ENCODE data around the gene PPP3R1.

Gene PPP3R1

DNA sequence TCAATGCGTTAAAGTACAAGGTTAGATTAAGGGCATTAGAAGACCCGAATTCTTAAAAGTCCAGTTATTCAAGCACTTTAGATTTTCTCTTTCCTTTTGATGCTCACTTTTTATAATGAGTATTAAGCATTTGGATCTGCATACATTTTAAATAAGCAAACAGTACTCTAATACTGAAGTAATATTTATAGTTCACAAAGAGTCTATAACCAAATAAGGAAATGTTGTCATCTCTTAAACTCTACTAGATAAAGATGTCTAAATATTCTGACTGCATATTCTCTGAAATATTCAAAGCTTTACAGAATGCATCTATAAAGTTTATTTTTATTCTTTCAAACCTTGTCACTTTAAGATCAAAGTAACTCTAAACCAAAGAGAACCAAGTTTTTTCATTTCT, 25.5 kb downstream of the PPP3R1 start (continued):
- TF ChIP-seq, protein P1, sequence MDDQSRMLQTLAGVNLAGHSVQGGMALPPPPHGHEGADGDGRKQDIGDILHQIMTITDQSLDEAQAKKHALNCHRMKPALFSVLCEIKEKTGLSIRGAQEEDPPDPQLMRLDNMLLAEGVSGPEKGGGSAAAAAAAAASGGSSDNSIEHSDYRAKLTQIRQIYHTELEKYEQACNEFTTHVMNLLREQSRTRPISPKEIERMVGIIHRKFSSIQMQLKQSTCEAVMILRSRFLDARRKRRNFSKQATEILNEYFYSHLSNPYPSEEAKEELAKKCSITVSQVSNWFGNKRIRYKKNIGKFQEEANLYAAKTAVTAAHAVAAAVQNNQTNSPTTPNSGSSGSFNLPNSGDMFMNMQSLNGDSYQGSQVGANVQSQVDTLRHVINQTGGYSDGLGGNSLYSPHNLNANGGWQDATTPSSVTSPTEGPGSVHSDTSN (CRISPR knock-in tag; IDR thresholded peaks at IDR 0.05): no peak

DNA sequence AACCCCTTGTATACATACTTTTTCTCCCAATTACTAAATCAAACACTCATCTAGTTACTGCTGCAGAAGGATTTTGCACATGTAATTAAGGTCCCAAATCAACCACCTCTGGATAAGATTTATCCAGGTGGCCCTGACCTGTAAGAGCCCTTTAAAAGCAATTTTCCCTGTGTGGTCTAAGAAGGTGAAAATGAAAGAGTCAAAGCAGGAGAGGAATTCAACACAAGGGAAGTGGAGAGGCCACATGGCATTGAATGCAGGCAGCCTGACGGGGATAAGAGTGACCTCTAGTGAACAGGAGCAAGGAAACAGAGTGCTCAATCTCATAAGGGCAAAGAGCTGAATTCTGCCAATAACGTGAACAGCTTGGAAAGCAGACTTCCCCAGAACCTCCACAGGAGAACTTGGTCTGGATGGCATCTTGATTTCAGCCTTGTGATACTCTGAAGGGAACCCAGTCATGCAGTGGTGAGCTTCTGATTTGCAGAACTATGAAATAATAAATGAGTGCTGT, 27.2 kb downstream of the PPP3R1 start:
- CTCF ChIA-PET: interaction anchor here (0.6 to 2.0 kb wide), 12 partner anchors 9 to 216 kb away, joined by 3 to 16 read pairs (median 3); no protein-coding TSS in a partner anchor
- Histone ChIP-seq H3K9me3 (ENCODE audit: control insufficient read depth, insufficient read depth, low read depth, low read length) (no peaks in the 10 kb centered on the region), H3K27ac (ENCODE audit: extremely low read depth, low read depth, low read length) (no peak overlapping the region), H3K4me3 (ENCODE audit: low read depth, low read length) (no peak overlapping the region), H3K4me1 (ENCODE audit: control insufficient read depth, insufficient read depth, low read length) (peaks cover 3% of the 10 kb centered on the region; the same call in 1 of the 2 replicates), H3K36me3 (ENCODE audit: control insufficient read depth in 2 of 2, insufficient read depth in 1 of 2, low read length in 2 of 2) (no peaks in the 10 kb centered on the region)
- POLR2A ChIA-PET: no interaction called here
- TF ChIP-seq PRDM1 (tag by site-specific recombination; IDR thresholded peaks at IDR 0.05) (peak; percentile 53; the same call in 1 of the 2 replicates), ZNF658 (tag by site-specific recombination; IDR thresholded peaks at IDR 0.05) (no peak), IKZF3 (tag by site-specific recombination; IDR thresholded peaks at IDR 0.05) (0 out of 2 replicates have a peak, but pooled peaks have one; percentile 17), ZNF600 (tag by site-specific recombination; IDR thresholded peaks at IDR 0.05) (peak; percentile 31; the same call in 1 of the 2 replicates), ZNF521 (tag by site-specific recombination; IDR thresholded peaks at IDR 0.05) (no peak), ZNF48 (tag by site-specific recombination; IDR thresholded peaks at IDR 0.05) (no peak), ZNF585B (tag by site-specific recombination; IDR thresholded peaks at IDR 0.05) (no peak), ZNF654 (tag by site-specific recombination; IDR thresholded peaks at IDR 0.05; ENCODE audit: low read depth) (peak; percentile 25; the same call in 1 of the 2 replicates), REPIN1 (tag by site-specific recombination; IDR thresholded peaks at IDR 0.05; ENCODE audit: low read depth) (no peak), ZBTB17 (tag by site-specific recombination; IDR thresholded peaks at IDR 0.05) (peak; percentile 75), YY2 (tag by site-specific recombination; IDR thresholded peaks at IDR 0.05) (no peak)
- TF ChIP-seq, protein P2, sequence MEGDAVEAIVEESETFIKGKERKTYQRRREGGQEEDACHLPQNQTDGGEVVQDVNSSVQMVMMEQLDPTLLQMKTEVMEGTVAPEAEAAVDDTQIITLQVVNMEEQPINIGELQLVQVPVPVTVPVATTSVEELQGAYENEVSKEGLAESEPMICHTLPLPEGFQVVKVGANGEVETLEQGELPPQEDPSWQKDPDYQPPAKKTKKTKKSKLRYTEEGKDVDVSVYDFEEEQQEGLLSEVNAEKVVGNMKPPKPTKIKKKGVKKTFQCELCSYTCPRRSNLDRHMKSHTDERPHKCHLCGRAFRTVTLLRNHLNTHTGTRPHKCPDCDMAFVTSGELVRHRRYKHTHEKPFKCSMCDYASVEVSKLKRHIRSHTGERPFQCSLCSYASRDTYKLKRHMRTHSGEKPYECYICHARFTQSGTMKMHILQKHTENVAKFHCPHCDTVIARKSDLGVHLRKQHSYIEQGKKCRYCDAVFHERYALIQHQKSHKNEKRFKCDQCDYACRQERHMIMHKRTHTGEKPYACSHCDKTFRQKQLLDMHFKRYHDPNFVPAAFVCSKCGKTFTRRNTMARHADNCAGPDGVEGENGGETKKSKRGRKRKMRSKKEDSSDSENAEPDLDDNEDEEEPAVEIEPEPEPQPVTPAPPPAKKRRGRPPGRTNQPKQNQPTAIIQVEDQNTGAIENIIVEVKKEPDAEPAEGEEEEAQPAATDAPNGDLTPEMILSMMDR (tag by site-specific recombination; IDR thresholded peaks at IDR 0.05): peak; percentile 59; the same call in 1 of the 2 replicates

DNA sequence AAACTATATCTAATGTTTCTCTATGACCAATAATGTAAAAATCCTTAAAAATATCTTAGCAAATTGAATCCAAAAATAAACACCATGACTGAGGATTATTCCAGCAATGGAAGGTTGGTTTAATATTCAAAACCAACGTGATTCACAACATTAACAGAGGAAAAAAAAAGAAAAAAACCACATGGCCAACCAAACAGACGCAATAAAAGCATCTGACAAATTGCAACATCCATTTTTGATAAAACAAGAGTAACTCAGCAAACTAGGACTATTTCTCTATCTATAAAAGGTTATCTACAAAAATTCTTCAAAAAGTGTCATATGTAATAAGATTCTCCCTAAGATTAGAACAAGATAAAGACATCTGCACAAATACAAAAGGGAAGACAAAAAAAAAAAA, 28.9 kb downstream of the PPP3R1 start:
- peaks cover 3% of the 10 kb centered on the region; the same call in 1 of the 2 replicates for H3K4me1 ChIP-seq (ENCODE audit: control insufficient read depth, insufficient read depth, low read length)
- no peaks in the 10 kb centered on the region for H3K36me3 ChIP-seq (ENCODE audit: control insufficient read depth in 2 of 2, insufficient read depth in 1 of 2, low read length in 2 of 2)
- CTCF ChIA-PET: interaction anchor here (0.8 to 1.7 kb wide), 4 partner anchors 7 to 48 kb away, joined by 3 to 11 read pairs (median 4); no protein-coding TSS in a partner anchor
- TF ChIP-seq ZNF629 (tag by site-specific recombination; IDR thresholded peaks at IDR 0.05) (no peak), ZFP37 (tag by site-specific recombination; IDR thresholded peaks at IDR 0.05) (no peak), ZNF174 (tag by site-specific recombination; IDR thresholded peaks at IDR 0.05) (no peak), ZNF138 (tag by site-specific recombination; IDR thresholded peaks at IDR 0.05; ENCODE audit: borderline replicate concordance) (no peak)
- TF ChIP-seq, protein P3, sequence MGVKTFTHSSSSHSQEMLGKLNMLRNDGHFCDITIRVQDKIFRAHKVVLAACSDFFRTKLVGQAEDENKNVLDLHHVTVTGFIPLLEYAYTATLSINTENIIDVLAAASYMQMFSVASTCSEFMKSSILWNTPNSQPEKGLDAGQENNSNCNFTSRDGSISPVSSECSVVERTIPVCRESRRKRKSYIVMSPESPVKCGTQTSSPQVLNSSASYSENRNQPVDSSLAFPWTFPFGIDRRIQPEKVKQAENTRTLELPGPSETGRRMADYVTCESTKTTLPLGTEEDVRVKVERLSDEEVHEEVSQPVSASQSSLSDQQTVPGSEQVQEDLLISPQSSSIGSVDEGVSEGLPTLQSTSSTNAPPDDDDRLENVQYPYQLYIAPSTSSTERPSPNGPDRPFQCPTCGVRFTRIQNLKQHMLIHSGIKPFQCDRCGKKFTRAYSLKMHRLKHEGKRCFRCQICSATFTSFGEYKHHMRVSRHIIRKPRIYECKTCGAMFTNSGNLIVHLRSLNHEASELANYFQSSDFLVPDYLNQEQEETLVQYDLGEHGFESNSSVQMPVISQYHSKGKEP (tag by site-specific recombination; IDR thresholded peaks at IDR 0.05): no peak
- TF ChIP-seq, protein P4, sequence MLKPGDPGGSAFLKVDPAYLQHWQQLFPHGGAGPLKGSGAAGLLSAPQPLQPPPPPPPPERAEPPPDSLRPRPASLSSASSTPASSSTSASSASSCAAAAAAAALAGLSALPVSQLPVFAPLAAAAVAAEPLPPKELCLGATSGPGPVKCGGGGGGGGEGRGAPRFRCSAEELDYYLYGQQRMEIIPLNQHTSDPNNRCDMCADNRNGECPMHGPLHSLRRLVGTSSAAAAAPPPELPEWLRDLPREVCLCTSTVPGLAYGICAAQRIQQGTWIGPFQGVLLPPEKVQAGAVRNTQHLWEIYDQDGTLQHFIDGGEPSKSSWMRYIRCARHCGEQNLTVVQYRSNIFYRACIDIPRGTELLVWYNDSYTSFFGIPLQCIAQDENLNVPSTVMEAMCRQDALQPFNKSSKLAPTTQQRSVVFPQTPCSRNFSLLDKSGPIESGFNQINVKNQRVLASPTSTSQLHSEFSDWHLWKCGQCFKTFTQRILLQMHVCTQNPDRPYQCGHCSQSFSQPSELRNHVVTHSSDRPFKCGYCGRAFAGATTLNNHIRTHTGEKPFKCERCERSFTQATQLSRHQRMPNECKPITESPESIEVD (tag by site-specific recombination; IDR thresholded peaks at IDR 0.05): peak; percentile 12; the same call in 1 of the 2 replicates
- H3K9me3 ChIP-seq (ENCODE audit: control insufficient read depth, insufficient read depth, low read depth, low read length): no peaks in the 10 kb centered on the region
- no peak overlapping the region for H3K27ac ChIP-seq (ENCODE audit: extremely low read depth, low read depth, low read length)
- H3K4me3 ChIP-seq (ENCODE audit: low read depth, low read length): no peak overlapping the region
- POLR2A ChIA-PET: no interaction called here
